ENCODE results near the gene MADCAM1. TPM values are rescaled to one million over a fixed set of nuclear protein-coding genes. Genes with fewer than 3 reads are reported as not detected.

The MADCAM1 gene
- total RNA-seq, 1 donor from 2014 or later = 0.92 TPM

DNA sequence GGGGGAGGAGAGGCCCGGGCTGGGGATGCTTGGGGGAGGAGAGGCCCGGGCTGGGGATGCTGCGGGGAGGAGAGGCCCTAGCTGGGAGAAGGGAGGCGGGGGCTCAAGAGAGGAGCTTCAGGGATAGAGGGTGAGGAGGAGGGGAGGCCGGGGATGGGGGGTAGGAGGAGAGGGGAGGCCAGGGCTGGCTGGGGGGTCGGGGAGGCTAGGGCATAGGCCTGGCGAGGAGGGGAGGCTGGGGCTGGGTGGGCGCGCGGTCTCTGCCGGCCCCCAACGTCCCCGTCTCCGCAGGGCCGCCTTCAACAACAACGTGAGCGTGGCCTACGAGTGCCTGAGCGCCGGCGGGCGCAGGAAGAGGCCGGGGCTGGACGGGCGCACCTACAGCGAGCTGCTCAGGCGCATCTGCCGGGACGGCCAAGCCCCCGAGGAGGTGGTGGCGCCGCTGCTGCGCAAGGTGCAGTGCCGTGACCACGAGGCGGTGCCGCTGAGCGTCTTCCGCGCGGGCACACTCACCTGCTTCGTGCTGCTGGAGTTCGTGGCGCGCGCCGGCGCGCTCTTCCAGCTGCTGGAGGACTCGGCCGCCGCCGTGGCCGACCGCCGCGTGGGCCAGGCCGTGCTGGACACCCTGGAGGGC is 22.4 kb downstream of the MADCAM1 start:
- no peak for DNase-seq

DNA sequence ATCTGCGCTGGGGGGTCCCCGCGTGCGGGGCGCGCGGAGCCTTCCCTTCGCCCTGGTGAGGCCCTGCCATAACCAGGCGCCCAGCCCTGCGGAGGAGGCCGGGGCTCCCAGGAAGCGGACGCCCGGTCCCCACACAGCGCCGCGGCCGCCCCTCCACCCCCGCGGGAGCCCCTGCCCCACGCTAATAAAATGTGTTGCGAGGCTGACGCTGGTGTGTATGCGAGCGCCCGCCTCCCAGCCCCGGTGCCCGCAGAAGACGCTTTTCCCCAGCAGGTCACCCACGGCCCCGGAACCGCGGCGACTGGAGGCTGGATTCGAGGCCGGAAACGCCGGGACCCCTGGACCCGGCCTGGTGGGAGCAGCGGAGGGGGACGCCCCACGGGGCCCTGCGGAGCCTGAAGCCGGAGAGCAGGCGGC is 23.2 kb downstream of the MADCAM1 start:
- DNase-seq = no peak
- H3K4me3 ChIP-seq = no peak overlapping the region
- H3K27ac ChIP-seq = no peak overlapping the region
- TF ChIP-seq, protein P1, sequence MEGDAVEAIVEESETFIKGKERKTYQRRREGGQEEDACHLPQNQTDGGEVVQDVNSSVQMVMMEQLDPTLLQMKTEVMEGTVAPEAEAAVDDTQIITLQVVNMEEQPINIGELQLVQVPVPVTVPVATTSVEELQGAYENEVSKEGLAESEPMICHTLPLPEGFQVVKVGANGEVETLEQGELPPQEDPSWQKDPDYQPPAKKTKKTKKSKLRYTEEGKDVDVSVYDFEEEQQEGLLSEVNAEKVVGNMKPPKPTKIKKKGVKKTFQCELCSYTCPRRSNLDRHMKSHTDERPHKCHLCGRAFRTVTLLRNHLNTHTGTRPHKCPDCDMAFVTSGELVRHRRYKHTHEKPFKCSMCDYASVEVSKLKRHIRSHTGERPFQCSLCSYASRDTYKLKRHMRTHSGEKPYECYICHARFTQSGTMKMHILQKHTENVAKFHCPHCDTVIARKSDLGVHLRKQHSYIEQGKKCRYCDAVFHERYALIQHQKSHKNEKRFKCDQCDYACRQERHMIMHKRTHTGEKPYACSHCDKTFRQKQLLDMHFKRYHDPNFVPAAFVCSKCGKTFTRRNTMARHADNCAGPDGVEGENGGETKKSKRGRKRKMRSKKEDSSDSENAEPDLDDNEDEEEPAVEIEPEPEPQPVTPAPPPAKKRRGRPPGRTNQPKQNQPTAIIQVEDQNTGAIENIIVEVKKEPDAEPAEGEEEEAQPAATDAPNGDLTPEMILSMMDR (IDR thresholded peaks at IDR 0.05) = no peak
- ATAC-seq = peak; percentile 4 to 5
- intact Hi-C loops (cut with DNase I) = no loop called here
- no peaks in the 10 kb centered on the region for H3K9me3 ChIP-seq
- no peaks in the 10 kb centered on the region for H3K27me3 ChIP-seq (ENCODE audit: low read depth)
- peaks cover 5% of the 10 kb centered on the region for H3K36me3 ChIP-seq
- no peaks in the 10 kb centered on the region for H3K4me1 ChIP-seq

More for the DNA sequence above, 22.4 kb downstream of the MADCAM1 start:
- intact Hi-C loops (cut with DNase I) = no loop called here
- H3K27me3 ChIP-seq (ENCODE audit: low read depth) = no peaks in the 10 kb centered on the region
- no peaks in the 10 kb centered on the region for H3K4me1 ChIP-seq
- TF ChIP-seq, protein P1 (IDR thresholded peaks at IDR 0.05) = no peak
- H3K27ac ChIP-seq = no peak overlapping the region
- ATAC-seq = peak; percentile 34 to 56
- no peak overlapping the region for H3K4me3 ChIP-seq
- H3K9me3 ChIP-seq = no peaks in the 10 kb centered on the region
- peaks cover 5% of the 10 kb centered on the region for H3K36me3 ChIP-seq

DNA sequence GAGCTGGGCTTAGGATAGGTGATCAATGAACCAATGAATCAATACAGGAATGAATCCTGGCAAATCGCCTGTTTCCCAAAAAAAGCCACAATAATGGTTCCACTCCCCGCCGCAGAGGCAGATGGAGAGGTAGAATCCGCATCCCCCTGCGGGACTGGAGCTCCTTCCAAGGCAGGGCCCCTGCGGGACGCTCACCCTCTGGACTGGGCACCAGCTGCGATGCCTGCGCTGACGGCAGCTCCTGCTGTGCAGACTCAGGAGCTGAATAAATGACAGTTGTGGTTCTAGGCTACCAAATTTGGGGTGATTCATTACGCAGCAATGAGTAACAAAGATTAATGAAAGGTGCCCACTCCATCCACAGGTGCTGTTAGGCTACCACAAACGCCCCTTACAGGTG is 26.4 kb downstream of the MADCAM1 start:
- TF ChIP-seq, protein P1 (IDR thresholded peaks at IDR 0.05) = no peak
- ATAC-seq (no peak), DNase-seq (no peak)
- Histone ChIP-seq H3K4me3 (no peak overlapping the region), H3K9me3 (no peaks in the 10 kb centered on the region), H3K36me3 (peaks cover 5% of the 10 kb centered on the region), H3K27me3 (ENCODE audit: low read depth) (peaks cover 4% of the 10 kb centered on the region), H3K27ac (no peak overlapping the region), H3K4me1 (no peaks in the 10 kb centered on the region)
- intact Hi-C loops (cut with DNase I) = no loop called here

DNA sequence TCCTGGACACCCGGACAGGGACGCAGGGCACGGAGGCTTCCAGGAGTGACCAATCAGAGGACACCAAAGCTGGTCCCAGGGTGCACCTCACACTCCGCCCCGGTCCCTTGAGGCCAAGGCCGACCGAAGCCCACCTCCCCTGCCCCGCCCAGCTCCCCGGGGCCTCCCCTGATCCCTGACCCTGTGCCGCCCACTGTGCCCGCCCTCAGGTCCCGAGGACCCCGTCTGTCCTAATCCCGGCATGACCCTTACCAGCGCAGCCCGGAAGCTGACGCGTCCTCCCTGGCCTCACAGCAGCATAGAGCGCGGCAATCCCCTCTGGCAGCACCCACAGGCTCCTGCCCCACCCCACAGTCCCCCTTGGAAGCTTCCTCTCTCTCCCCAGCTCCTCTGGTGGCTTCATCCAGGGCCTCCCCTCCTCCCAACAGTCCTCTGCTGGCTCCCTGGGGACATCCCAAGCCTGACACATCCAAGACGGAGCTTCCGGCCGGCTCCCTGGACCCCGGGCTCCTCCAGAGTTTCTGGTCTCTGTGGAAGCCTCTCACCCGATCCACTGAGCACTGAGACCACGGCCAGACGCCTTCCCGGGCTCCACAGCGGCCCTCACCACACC is 27.9 kb downstream of the MADCAM1 start:
- TF ChIP-seq, protein P1 (IDR thresholded peaks at IDR 0.05) = no peak
- no peak overlapping the region for H3K4me3 ChIP-seq
- peaks cover 5% of the 10 kb centered on the region for H3K36me3 ChIP-seq
- H3K4me1 ChIP-seq = no peaks in the 10 kb centered on the region
- DNase-seq (no peak), ATAC-seq (peak; percentile 22 to 48)
- peaks cover 4% of the 10 kb centered on the region for H3K27me3 ChIP-seq (ENCODE audit: low read depth)
- no peaks in the 10 kb centered on the region for H3K9me3 ChIP-seq
- H3K27ac ChIP-seq = no peak overlapping the region
- intact Hi-C loops (cut with DNase I) = no loop called here

DNA sequence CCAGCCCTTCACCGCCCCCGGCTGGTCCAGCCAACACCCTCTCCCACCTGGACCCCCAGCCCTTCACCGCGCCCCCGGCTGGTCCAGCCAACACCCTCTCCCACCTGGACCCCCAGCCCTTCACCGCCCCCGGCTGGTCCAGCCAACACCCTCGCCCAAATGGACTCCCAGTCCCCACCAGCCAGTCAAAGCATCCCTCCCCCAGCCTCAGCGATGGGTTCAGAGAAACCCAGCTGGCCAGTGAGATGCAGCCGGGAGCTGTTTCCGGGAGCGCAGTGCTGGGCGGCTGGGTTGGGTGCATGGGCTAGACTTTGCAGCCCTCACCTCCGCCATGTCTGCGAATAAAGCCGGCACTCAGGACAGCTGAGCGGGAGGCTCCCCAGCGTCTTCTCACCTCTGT is 28.7 kb downstream of the MADCAM1 start:
- DNase-seq (no peak), ATAC-seq (no peak)
- Histone ChIP-seq H3K27ac (no peak overlapping the region), H3K4me1 (no peaks in the 10 kb centered on the region), H3K4me3 (no peak overlapping the region), H3K27me3 (ENCODE audit: low read depth) (peaks cover 4% of the 10 kb centered on the region), H3K36me3 (peaks cover under 1% of the 10 kb centered on the region), H3K9me3 (no peaks in the 10 kb centered on the region)
- intact Hi-C loops (cut with DNase I) = no loop called here
- TF ChIP-seq, protein P1 (IDR thresholded peaks at IDR 0.05) = no peak

All from lower lobe of right lung (tissue), 2 donors.